PC-9 (cell line): ENCODE measurements around the gene PRRC2A.

Experiments
- CTCF ChIP-seq: fragments of 200-600 bp; sonication (generic); conservative IDR thresholded peaks from 2 replicates; pipeline ENCODE4 v1.6.1; 2017; ENCODE audit warnings: mixed run types, antibody characterized with exemption, mild to moderate bottlenecking, moderate library complexity
- EZH2 ChIP-seq: fragments of 200-600 bp; sonication (generic); IDR thresholded peaks from 2 replicates; pipeline ENCODE4 v1.8.0; 2017; ENCODE audit warnings: antibody characterized with exemption, low read depth

GRCh38 chr6:31575335-31575901 lies 45.1 kb upstream of the PRRC2A start, which contains the start of gene TNF:
- TF ChIP-seq CTCF (no peak), EZH2 (no peak)
